ENCODE measurements around the gene APBB1. TPM values are rescaled to one million over a fixed set of nuclear protein-coding genes. Genes with fewer than 3 reads are reported as not detected.

Gene APBB1
- total RNA-seq, 1 experiment from 2014 or later = 24.7 TPM

GRCh38 chr11:6354651-6355485 lies 64.0 kb downstream of the APBB1 start:
- Histone ChIP-seq H3K36me3 (ENCODE audit: low read depth, low read length) (no peaks in the 10 kb centered on the region), H2AFZ (ENCODE audit: low read length) (no peak overlapping the region), H3K27me3 (ENCODE audit: low read length) (peaks cover 11% of the 10 kb centered on the region; the same call in 1 of the 2 replicates), H3K9me3 (ENCODE audit: low read length) (no peaks in the 10 kb centered on the region), H3F3A (ENCODE audit: low read length, unreplicated experiment) (no peaks in the 10 kb centered on the region), H3K9me2 (replicated peaks; ENCODE audit: low read length) (no peaks in the 10 kb centered on the region), H3K9ac (ENCODE audit: low read length) (no peak overlapping the region), H3K4me1 (ENCODE audit: insufficient read depth, low read length) (peaks cover 4% of the 10 kb centered on the region; the same call in 1 of the 2 replicates), H3K27ac (ENCODE audit: low read length) (no peak overlapping the region), H3K4me2 (ENCODE audit: low read length) (no peak overlapping the region), H3K4me3 (ENCODE audit: low read length) (no peak overlapping the region), H3K79me2 (ENCODE audit: low read length) (no peaks in the 10 kb centered on the region), H4K20me1 (ENCODE audit: low read length) (no peaks in the 10 kb centered on the region)
- no peak for DNase-seq
- no peak for TF ChIP-seq CTCF (conservative IDR thresholded peaks at IDR 0.05; ENCODE audit: low read depth, low read length)
- TF ChIP-seq EZH2phosphoT487 (IDR thresholded peaks at IDR 0.05; ENCODE audit: borderline replicate concordance, low read length) = no peak
- no peak for TF ChIP-seq EZH2 (IDR thresholded peaks at IDR 0.05; ENCODE audit: low read length, unreplicated experiment)
- no peak for ATAC-seq
- intact Hi-C loops (cut with micrococcal nuclease) = no loop called here
- BruUV-seq (replicated peaks) = no TSS peak
- ChIA-PET POLR2A (ENCODE audit: unreplicated experiment) (no interaction called here), CTCF (no interaction called here)

- H3K27ac ChIP-seq (ENCODE audit: low read length) = no peak overlapping the region
- intact Hi-C loops (cut with micrococcal nuclease) = loop anchor here (2.0 kb wide), 2 partner anchors 103 to 331 kb away; no protein-coding TSS in a partner anchor
- H3K4me1 ChIP-seq (ENCODE audit: insufficient read depth, low read length) = peaks cover 4% of the 10 kb centered on the region; the same call in 1 of the 2 replicates
These were observed 65.4 kb downstream of the APBB1 start for GRCh38 chr11:6353367-6353987.

More at GRCh38 chr11:6353367-6353987, 65.4 kb downstream of the APBB1 start:
- Histone ChIP-seq H3K9ac (ENCODE audit: low read length) (no peak overlapping the region), H4K20me1 (ENCODE audit: low read length) (no peaks in the 10 kb centered on the region), H3K79me2 (ENCODE audit: low read length) (no peaks in the 10 kb centered on the region), H3K4me3 (ENCODE audit: low read length) (no peak overlapping the region), H3K9me2 (replicated peaks; ENCODE audit: low read length) (no peaks in the 10 kb centered on the region), H3K36me3 (ENCODE audit: low read depth, low read length) (no peaks in the 10 kb centered on the region), H3F3A (ENCODE audit: low read length, unreplicated experiment) (no peaks in the 10 kb centered on the region), H3K27me3 (ENCODE audit: low read length) (peaks cover 19% of the 10 kb centered on the region; the same call in 1 of the 2 replicates), H3K9me3 (ENCODE audit: low read length) (no peaks in the 10 kb centered on the region), H3K4me2 (ENCODE audit: low read length) (no peak overlapping the region), H2AFZ (ENCODE audit: low read length) (no peak overlapping the region)
- POLR2A ChIA-PET (ENCODE audit: unreplicated experiment) = interaction anchor here (0.7 kb wide), 1 partner anchor 9 kb away, joined by 3 read pairs; no protein-coding TSS in a partner anchor
- CTCF ChIA-PET = interaction anchor here (1.2 kb wide), 1 partner anchor 9 kb away, joined by 6 read pairs; no protein-coding TSS in a partner anchor
- DNase-seq = peak; percentile 68
- TF ChIP-seq EZH2 (IDR thresholded peaks at IDR 0.05; ENCODE audit: low read length, unreplicated experiment) (no peak), CTCF (conservative IDR thresholded peaks at IDR 0.05; ENCODE audit: low read depth, low read length) (peak; percentile 95)
- peak; percentile 71 for ATAC-seq
- no TSS peak for BruUV-seq (replicated peaks)
